ENCODE data around the gene SPARCL1.

GRCh38 chr4:87540146-87541058 lies 11.2 kb upstream of the SPARCL1 start:
- TF ChIP-seq CTCF (IDR thresholded peaks at IDR 0.05; ENCODE audit: low read length) (no peak), EZH2 (IDR thresholded peaks at IDR 0.05; ENCODE audit: borderline replicate concordance, low read length) (no peak)

Measured in OCI-LY1 (cell line).